Measurements from ENCODE around the gene FXYD5. TPM values are rescaled to one million over a fixed set of nuclear protein-coding genes. Genes with fewer than 3 reads are reported as not detected.

Gene FXYD5
- total and polyA plus RNA-seq, 9 of the 15 experiments (the other 6 are each of a cell fraction or from before 2014, with no cell fraction given): 104 to 537 (median 174) TPM

GRCh38 chr19:35194012-35194984 lies 39.8 kb downstream of the FXYD5 start:
- 56% methylated on average over 9 of the region's 9 CpGs for WGBS (ENCODE audit: insufficient coverage, low coverage, missing lambda C conversion rate)
- ChIA-PET CTCF (ENCODE audit: low intra/inter-chr PET ratio) (interaction anchor here (1.1 kb wide), 1 partner anchor 53 kb away, joined by 3 read pairs; no protein-coding TSS in a partner anchor), POLR2A (interaction anchor here (0.6 to 1.2 kb wide), 4 partner anchors 9 to 23 kb away, joined by 3 read pairs; no protein-coding TSS in a partner anchor)
- H3K27me3 ChIP-seq (ENCODE audit: control insufficient read depth in 2 of 2, insufficient read depth in 2 of 2, low read length in 2 of 2): no peaks in the 10 kb centered on the region
- FAIRE-seq (peak; percentile 11), DNase-seq (ENCODE audit: extremely low read depth in 1 of 4, low spot score in 3 of 4) (no peak), ATAC-seq (peak; percentile 63)
- H3K36me3 ChIP-seq (ENCODE audit: control insufficient read depth, insufficient read depth, low read length): no peaks in the 10 kb centered on the region
- no peaks in the 10 kb centered on the region for H3K9me1 ChIP-seq (ENCODE audit: control insufficient read depth, insufficient read depth, low read length)
- BruUV-seq (replicated peaks): no TSS peak
- H2AFZ ChIP-seq (ENCODE audit: low read depth, low read length): peak overlapping the region; percentile 81
- in situ Hi-C loops (cut with MboI): no loop called here
- H3K9me3 ChIP-seq (replicated peaks; ENCODE audit: control insufficient read depth, insufficient read depth, low read depth, low read length): no peaks in the 10 kb centered on the region
- H3K4me1 ChIP-seq (replicated peaks in 1 of 2; ENCODE audit: control insufficient read depth in 2 of 2, insufficient read depth in 2 of 2, low read length in 2 of 2): peaks cover 0 to 5% of the 10 kb centered on the region in 2 experiments; a peak in 1 of 5 replicates
- H3K27ac ChIP-seq (ENCODE audit: extremely low read depth, low read depth, low read length): no peak overlapping the region
- no peak overlapping the region for H3K4me3 ChIP-seq
- no peak overlapping the region for H3K9ac ChIP-seq (ENCODE audit: insufficient read depth in 1 of 2, low read depth in 2 of 2, low read length in 2 of 2)
- H3K79me2 ChIP-seq (ENCODE audit: control insufficient read depth, insufficient read depth, low read length): no peaks in the 10 kb centered on the region
- intact Hi-C loops (cut with micrococcal nuclease): no loop called here
- no peak overlapping the region for H3K4me2 ChIP-seq (ENCODE audit: insufficient read depth, low read length)
- H4K20me1 ChIP-seq (replicated peaks; ENCODE audit: control insufficient read depth, insufficient read depth, low read length): no peaks in the 10 kb centered on the region
- TF ChIP-seq CREB3 (tag; conservative IDR thresholded peaks at IDR 0.05; ENCODE audit: low read depth) (peak; percentile 56; the same call in 1 of the 2 replicates), CBFB (CRISPR knock-in tag; IDR thresholded peaks at IDR 0.05) (no peak), SIN3A (IDR thresholded peaks at IDR 0.05; ENCODE audit: borderline replicate concordance in 2 of 2, control insufficient read depth in 1 of 2, low read depth in 2 of 2, low read length in 2 of 2) (no peak), RAD21 (CRISPR knock-in tag; conservative IDR thresholded peaks at IDR 0.05 in 1 of 2, IDR thresholded peaks at IDR 0.05 in 1 of 2) (peak in 1 of 2 experiments; percentile 68; a peak in 3 of 4 replicates), ATF7 (IDR thresholded peaks at IDR 0.05) (0 out of 2 replicates have a peak, but pooled peaks have one; percentile 26), MEIS2 (IDR thresholded peaks at IDR 0.05; ENCODE audit: partially characterized antibody) (peak; percentile 58), MYC (IDR thresholded peaks at IDR 0.05; ENCODE audit: low read depth, low read length) (peak; percentile 51; the same call in 1 of the 2 replicates), MYC (CRISPR knock-in tag; IDR thresholded peaks at IDR 0.05; ENCODE audit: borderline replicate concordance, low read depth) (no peak), REST (IDR thresholded peaks at IDR 0.05; ENCODE audit: borderline replicate concordance) (peak; percentile 63; the same call in 1 of the 2 replicates), REST (CRISPR knock-in tag; IDR thresholded peaks at IDR 0.05; ENCODE audit: low read depth) (no peak)
